Neural progenitor cell (in vitro differentiated cells): Measurements from ENCODE around the gene LIN28B. TPM values are rescaled to one million over a fixed set of nuclear protein-coding genes. Genes with fewer than 3 reads are reported as not detected.

Experiments
- DNase-seq: peaks from one replicate; pipeline ENCODE4 v3.0.0-alpha.2; 2016; ENCODE audit warnings: low spot score
- H2AFZ ChIP-seq: fragments of 200-600 bp; sonication (generic); replicated peaks from 2 replicates; pipeline ENCODE4 v1.6.1; 2016; ENCODE audit warnings: antibody characterized with exemption
- H3F3A ChIP-seq: fragments of 200-600 bp; sonication (generic); 2 replicates; pipeline ENCODE4 v1.6.1; 2016; ENCODE audit warnings: antibody characterized with exemption, low read depth
- H3K27ac ChIP-seq: fragments of 200-600 bp; sonication (generic); 2 replicates; pipeline ENCODE4 v1.5.1; 2016; ENCODE audit warnings: mild to moderate bottlenecking
- H3K27me3 ChIP-seq: fragments of 200-600 bp; sonication (generic); 2 replicates; pipeline ENCODE4 v1.6.1; 2016; ENCODE audit warnings: mild to moderate bottlenecking, moderate library complexity
- H3K36me3 ChIP-seq: fragments of 200-600 bp; sonication (generic); 2 replicates; pipeline ENCODE4 v1.5.1; 2016
- H3K4me1 ChIP-seq: fragments of 200-600 bp; sonication (generic); 2 replicates; pipeline ENCODE4 v1.6.1; 2016; ENCODE audit warnings: mixed run types
- H3K4me2 ChIP-seq: fragments of 200-600 bp; sonication (generic); 2 replicates; pipeline ENCODE4 v1.6.1; 2016
- H3K4me3 ChIP-seq: fragments of 200-600 bp; sonication (generic); 2 replicates; pipeline ENCODE4 v1.5.1; 2016
- H3K79me2 ChIP-seq: fragments of 200-600 bp; sonication (generic); 2 replicates; pipeline ENCODE4 v1.6.1; 2016; ENCODE audit warnings: low read depth
- H3K9ac ChIP-seq: fragments of 200-600 bp; sonication (generic); 2 replicates; pipeline ENCODE4 v1.6.1; 2016
- H3K9me3 ChIP-seq: fragments of 200-600 bp; sonication (generic); 2 replicates; pipeline ENCODE4 v1.5.1; 2016; ENCODE audit warnings: low read depth
- H4K20me1 ChIP-seq: fragments of 200-600 bp; sonication (generic); 2 replicates; pipeline ENCODE4 v1.6.1; 2016; ENCODE audit warnings: low read depth
- H3K27ac Mint-ChIP-seq: 3 replicates; pipeline ENCODE4 v1.8.0; 2021; ENCODE audit warnings: mixed read lengths
- H3K27me3 Mint-ChIP-seq: 2 replicates; pipeline ENCODE4 v1.8.0; 2022; ENCODE audit warnings: low read depth, mild to moderate bottlenecking, inconsistent platforms, moderate library complexity, mixed read lengths; ENCODE audit not compliant: insufficient read depth
- H3K36me3 Mint-ChIP-seq: 3 replicates; pipeline ENCODE4 v1.8.0; 2021; ENCODE audit warnings: mixed read lengths
- H3K4me1 Mint-ChIP-seq: 3 replicates; pipeline ENCODE4 v1.8.0; 2021; ENCODE audit warnings: mixed read lengths
- H3K4me3 Mint-ChIP-seq: 3 replicates; pipeline ENCODE4 v1.8.0; 2021; ENCODE audit warnings: mild to moderate bottlenecking, moderate library complexity, mixed read lengths
- H3K9me3 Mint-ChIP-seq: 3 replicates; pipeline ENCODE4 v1.8.0; 2020; ENCODE audit warnings: mixed read lengths
- CTCF ChIP-seq: fragments of 200-600 bp; sonication (generic); IDR thresholded peaks from 2 replicates; pipeline ENCODE4 v1.5.1; 2017; ENCODE audit warnings: antibody characterized with exemption, mild to moderate bottlenecking
- EZH2 ChIP-seq: fragments of 200-600 bp; sonication (generic); IDR thresholded peaks from 2 replicates; pipeline ENCODE4 v1.6.1; 2017; ENCODE audit warnings: antibody characterized with exemption, mild to moderate bottlenecking, moderate library complexity
- EZH2phosphoT487 ChIP-seq: fragments of 200-600 bp; sonication (generic); IDR thresholded peaks from 2 replicates; pipeline ENCODE4 v1.6.1; 2017; ENCODE audit warnings: antibody characterized with exemption
- total RNA-seq: library from RNA; depleted of rRNA; stranded (reverse); fragments of >200 nt; gene quantifications from 2 replicates; pipeline ENCODE4 v1.2.3, GENCODE V29; 2015; ENCODE audit warnings: low replicate concordance

Gene LIN28B
- total RNA-seq, 1 donor from 2014 or later: 165 TPM

DNA sequence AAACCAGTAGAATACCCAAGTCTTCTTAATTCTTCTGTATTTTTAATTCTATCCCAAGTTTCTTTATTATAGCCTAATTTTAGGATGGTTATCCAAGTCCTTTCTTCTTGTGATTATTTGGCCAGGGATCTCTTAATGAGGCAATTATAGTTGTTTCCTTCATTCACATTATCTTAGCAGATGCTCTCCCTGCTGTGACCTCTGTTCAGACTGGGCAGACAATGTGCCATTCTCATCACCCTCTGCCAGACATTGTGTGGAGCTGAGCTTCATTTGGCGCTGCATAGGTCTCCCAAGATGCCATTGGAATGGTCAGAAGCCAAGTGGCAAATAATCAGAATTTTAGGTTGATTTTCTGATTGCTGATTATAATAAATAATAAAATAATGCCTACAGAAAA is 79.4 kb downstream of the LIN28B start:
- no peak overlapping the region for H2AFZ ChIP-seq
- Mint-ChIP-seq H3K4me1 (peaks cover 49% of the 10 kb centered on the region), H3K27ac (peak overlapping the region; percentile 72), H3K9me3 (no peaks in the 10 kb centered on the region), H3K27me3 (no peaks in the 10 kb centered on the region), H3K4me3 (peak overlapping the region; percentile 51), H3K36me3 (peaks cover 10% of the 10 kb centered on the region)
- H3K27ac ChIP-seq: peak overlapping the region; percentile 91
- no peaks in the 10 kb centered on the region for H4K20me1 ChIP-seq
- peak overlapping the region; percentile 69 for H3K4me2 ChIP-seq
- peaks cover 98% of the 10 kb centered on the region for H3K79me2 ChIP-seq
- TF ChIP-seq CTCF (no peak), EZH2phosphoT487 (no peak), EZH2 (no peak)
- peak; percentile 79 for DNase-seq
- no peaks in the 10 kb centered on the region for H3K27me3 ChIP-seq
- no peaks in the 10 kb centered on the region for H3K9me3 ChIP-seq
- peaks cover 70% of the 10 kb centered on the region for H3K4me1 ChIP-seq
- H3F3A ChIP-seq: peaks cover 55% of the 10 kb centered on the region
- peak overlapping the region; percentile 19 for H3K4me3 ChIP-seq
- H3K9ac ChIP-seq: no peak overlapping the region
- peaks cover 16% of the 10 kb centered on the region for H3K36me3 ChIP-seq

DNA sequence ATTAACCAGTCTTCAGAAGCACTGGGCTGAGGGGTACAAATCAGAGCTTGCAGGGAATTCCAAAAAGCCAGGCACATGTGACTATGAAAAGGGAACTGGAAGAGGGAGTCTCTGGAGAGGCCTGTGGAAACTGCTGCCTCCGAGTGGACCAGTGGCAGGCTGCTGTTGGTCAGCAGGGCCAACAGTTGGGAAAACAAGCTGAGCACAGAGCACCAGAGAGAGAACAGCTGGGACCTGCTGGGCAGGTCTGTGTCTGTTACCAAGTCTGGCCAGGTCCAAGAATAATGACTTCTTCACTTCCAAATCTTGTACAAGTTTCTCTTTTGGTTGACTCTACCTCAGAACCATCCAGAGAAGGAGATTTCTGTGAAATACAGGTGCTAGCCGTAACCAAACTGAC is 81.4 kb downstream of the LIN28B start:
- no peaks in the 10 kb centered on the region for H3K27me3 Mint-ChIP-seq
- peaks cover 57% of the 10 kb centered on the region for H3K4me1 Mint-ChIP-seq
- peak overlapping the region; percentile 39 for H3K4me2 ChIP-seq
- no peak overlapping the region for H3K4me3 ChIP-seq
- H4K20me1 ChIP-seq: no peaks in the 10 kb centered on the region
- H3F3A ChIP-seq: peaks cover 51% of the 10 kb centered on the region
- TF ChIP-seq CTCF (no peak), EZH2phosphoT487 (no peak), EZH2 (no peak)
- peaks cover 2% of the 10 kb centered on the region for H3K36me3 Mint-ChIP-seq
- H3K4me1 ChIP-seq: peaks cover 79% of the 10 kb centered on the region
- no peak overlapping the region for H3K4me3 Mint-ChIP-seq
- H3K9me3 Mint-ChIP-seq: no peaks in the 10 kb centered on the region
- peak overlapping the region; percentile 91 for H3K27ac ChIP-seq
- peak overlapping the region; percentile 24 for H3K27ac Mint-ChIP-seq
- no peak overlapping the region for H2AFZ ChIP-seq
- peak; percentile 53 for DNase-seq
- peaks cover 98% of the 10 kb centered on the region for H3K79me2 ChIP-seq
- no peaks in the 10 kb centered on the region for H3K9me3 ChIP-seq
- H3K36me3 ChIP-seq: peaks cover 7% of the 10 kb centered on the region
- H3K9ac ChIP-seq: no peak overlapping the region
- no peaks in the 10 kb centered on the region for H3K27me3 ChIP-seq

DNA sequence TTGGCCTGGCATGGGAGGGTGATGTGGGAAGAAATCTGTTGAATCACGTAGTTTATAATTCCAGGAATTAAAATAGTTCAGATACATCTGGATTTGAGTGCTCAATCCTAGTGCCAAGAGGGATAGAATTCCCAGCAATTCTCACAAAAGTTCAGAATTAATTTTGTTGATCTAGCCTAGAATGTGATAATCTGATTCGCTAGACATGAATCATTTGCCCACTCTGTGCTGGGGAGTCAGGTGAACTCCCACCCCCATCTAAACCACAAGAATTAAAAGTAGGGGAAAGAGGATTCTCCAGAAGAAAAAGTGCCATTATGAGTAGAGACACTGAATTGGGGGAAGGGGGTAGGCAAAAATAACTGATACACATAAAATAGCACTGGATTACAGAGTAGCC is 85.0 kb downstream of the LIN28B start:
- H3K9ac ChIP-seq: no peak overlapping the region
- no peaks in the 10 kb centered on the region for H3K27me3 Mint-ChIP-seq
- H3K36me3 ChIP-seq: peaks cover 21% of the 10 kb centered on the region
- peaks cover 20% of the 10 kb centered on the region for H3K36me3 Mint-ChIP-seq
- peaks cover 23% of the 10 kb centered on the region for H3F3A ChIP-seq
- no peak overlapping the region for H3K4me3 Mint-ChIP-seq
- H3K4me1 Mint-ChIP-seq: peaks cover 31% of the 10 kb centered on the region
- H3K4me1 ChIP-seq: peaks cover 43% of the 10 kb centered on the region
- no peak for TF ChIP-seq EZH2
- TF ChIP-seq EZH2phosphoT487: no peak
- TF ChIP-seq CTCF: no peak
- H4K20me1 ChIP-seq: no peaks in the 10 kb centered on the region
- H3K27me3 ChIP-seq: no peaks in the 10 kb centered on the region
- peaks cover 12% of the 10 kb centered on the region for H3K9me3 Mint-ChIP-seq
- H3K4me3 ChIP-seq: no peak overlapping the region
- H3K27ac Mint-ChIP-seq: no peak overlapping the region
- H2AFZ ChIP-seq: no peak overlapping the region
- peaks cover 96% of the 10 kb centered on the region for H3K79me2 ChIP-seq
- peak overlapping the region; percentile 76 for H3K27ac ChIP-seq
- H3K4me2 ChIP-seq: no peak overlapping the region
- H3K9me3 ChIP-seq: peaks cover 8% of the 10 kb centered on the region
- no peak for DNase-seq
